ENCODE measurements around the gene SH3BP5. TPM values are rescaled to one million over a fixed set of nuclear protein-coding genes. Genes with fewer than 3 reads are reported as not detected.

The SH3BP5 gene
- total RNA-seq, 2 experiments from 2014 or later, result 15.1 to 31.3 TPM

- Histone ChIP-seq H3K36me3 (ENCODE audit: insufficient read depth, low read length) (peaks cover 20% of the 10 kb centered on the region; the same call in 1 of the 2 replicates), H3K79me2 (ENCODE audit: insufficient read depth, low read depth, low read length) (no peaks in the 10 kb centered on the region), H3K9me3 (ENCODE audit: low read length) (no peaks in the 10 kb centered on the region), H2AFZ (ENCODE audit: low read length) (no peak overlapping the region), H3K4me2 (ENCODE audit: low read length) (no peak overlapping the region), H3K9me2 (ENCODE audit: insufficient read depth, low read length) (no peaks in the 10 kb centered on the region), H3K4me1 (ENCODE audit: insufficient read depth, low read length, poor library complexity, severe bottlenecking) (peaks cover 8% of the 10 kb centered on the region), H3K4me3 (ENCODE audit: low read depth, low read length, poor library complexity, severe bottlenecking) (no peak overlapping the region), H3K27ac (ENCODE audit: low read depth, low read length, poor library complexity, severe bottlenecking) (no peak overlapping the region), H4K20me1 (ENCODE audit: insufficient read depth, low read length) (no peaks in the 10 kb centered on the region)
- no TSS peak for BruUV-seq (replicated peaks)
- POLR2A ChIA-PET, result interaction anchor here (1.0 to 2.4 kb wide), 3 partner anchors 13 to 117 kb away, joined by 3 to 8 read pairs (median 4); partner anchors contain the start of gene CAPN7
- CTCF ChIA-PET (ENCODE audit: unreplicated experiment), result interaction anchor here (0.6 to 2.4 kb wide), 6 partner anchors 11 to 140 kb away, joined by 3 to 13 read pairs (median 4); no protein-coding TSS in a partner anchor
- DNase-seq (ENCODE audit: low spot score), result no peak
- intact Hi-C loops (cut with micrococcal nuclease; ENCODE audit: unreplicated experiment), result no loop called here
- no peak for TF ChIP-seq EZH2phosphoT487 (IDR thresholded peaks at IDR 0.05; ENCODE audit: borderline replicate concordance, low read depth, low read length)
- TF ChIP-seq CTCF (conservative IDR thresholded peaks at IDR 0.05; ENCODE audit: low read length), result no peak
These were observed 65.6 kb downstream of the SH3BP5 start for GRCh38 chr3:15266510-15267376.

GRCh38 chr3:15265655-15266509 is 66.5 kb downstream of the SH3BP5 start:
- ChIA-PET CTCF (ENCODE audit: unreplicated experiment) (interaction anchor here (0.6 to 2.1 kb wide), 3 partner anchors 67 to 153 kb away, joined by 5 to 7 read pairs (median 6); no protein-coding TSS in a partner anchor), POLR2A (interaction anchor here (0.6 to 2.4 kb wide), 7 partner anchors 14 to 569 kb away, joined by 3 to 8 read pairs (median 3); no protein-coding TSS in a partner anchor)
- DNase-seq (ENCODE audit: low spot score), result no peak
- Histone ChIP-seq H3K79me2 (ENCODE audit: insufficient read depth, low read depth, low read length) (no peaks in the 10 kb centered on the region), H3K36me3 (ENCODE audit: insufficient read depth, low read length) (peaks cover 28% of the 10 kb centered on the region), H3K4me2 (ENCODE audit: low read length) (no peak overlapping the region), H3K4me1 (ENCODE audit: insufficient read depth, low read length, poor library complexity, severe bottlenecking) (peaks cover 6% of the 10 kb centered on the region), H3K4me3 (ENCODE audit: low read depth, low read length, poor library complexity, severe bottlenecking) (no peak overlapping the region), H3K9me2 (ENCODE audit: insufficient read depth, low read length) (no peaks in the 10 kb centered on the region), H3K27ac (ENCODE audit: low read depth, low read length, poor library complexity, severe bottlenecking) (no peak overlapping the region), H3K9me3 (ENCODE audit: low read length) (no peaks in the 10 kb centered on the region), H2AFZ (ENCODE audit: low read length) (no peak overlapping the region), H4K20me1 (ENCODE audit: insufficient read depth, low read length) (no peaks in the 10 kb centered on the region)
- intact Hi-C loops (cut with micrococcal nuclease; ENCODE audit: unreplicated experiment), result no loop called here
- no TSS peak for BruUV-seq (replicated peaks)
- TF ChIP-seq EZH2phosphoT487 (IDR thresholded peaks at IDR 0.05; ENCODE audit: borderline replicate concordance, low read depth, low read length), result no peak
- no peak for TF ChIP-seq CTCF (conservative IDR thresholded peaks at IDR 0.05; ENCODE audit: low read length)
